Subcutaneous abdominal adipose tissue (tissue), 5 donors: Measurements from ENCODE around the gene SPART.
A peak's percentile ranks its signal among the peaks of the same experiment; 100 is the strongest.

Experiments used
- H3K27ac ChIP-seq: one replicate; pipeline ENCODE4 v1.7.0; 2013; ENCODE audit warnings: low read depth, mild to moderate bottlenecking, inconsistent platforms, low read length, moderate library complexity
- H3K27me3 ChIP-seq, 5 donors: one replicate each; pipeline ENCODE4 v1.7.0; 2013; ENCODE audit warnings: low read length in 5 of 5, inconsistent platforms in 1 of 5; ENCODE audit not compliant: control insufficient read depth in 5 of 5, insufficient read depth in 4 of 5
- H3K36me3 ChIP-seq, 5 donors: one replicate each; pipeline ENCODE4 v1.7.0; 2013; ENCODE audit warnings: low read length in 5 of 5; ENCODE audit not compliant: control insufficient read depth in 5 of 5, insufficient read depth in 5 of 5
- H3K4me1 ChIP-seq, 5 donors: one replicate each; pipeline ENCODE4 v1.7.0; 2013; ENCODE audit warnings: low read length in 5 of 5, mild to moderate bottlenecking in 3 of 5, moderate library complexity in 1 of 5; ENCODE audit not compliant: control insufficient read depth in 5 of 5, insufficient read depth in 5 of 5
- H3K4me3 ChIP-seq, 5 donors: one replicate each; pipeline ENCODE4 v1.7.0; 2013; ENCODE audit warnings: low read length in 5 of 5, low read depth in 1 of 5
- H3K9ac ChIP-seq, 5 donors: one replicate each; pipeline ENCODE4 v1.7.0; 2013; ENCODE audit warnings: low read length in 5 of 5, mild to moderate bottlenecking in 4 of 5, moderate library complexity in 3 of 5
- H3K9me3 ChIP-seq, 5 donors: one replicate each; pipeline ENCODE4 v1.7.0; 2013; ENCODE audit warnings: low read length in 5 of 5; ENCODE audit not compliant: control insufficient read depth in 5 of 5
- donor health status: healthy.
- donor health status: healthy.
- donor health status: healthy.
- donor health status: healthy.
- donor health status: healthy.

Gene SPART

GRCh38 chr13:36346222-36347083 lies at the start of gene SPART:
Gene SPART, minus strand, starts transcription at chr13:36346394. Its CDS starts 10,564 bp downstream, at chr13:36335830.
- Histone ChIP-seq H3K27me3 (no peaks in the 10 kb centered on the region), H3K9me3 (no peaks in the 10 kb centered on the region), H3K4me3 (peak within 1 kb of the TSS; percentile 77 to 99 (median 90)), H3K36me3 (no peaks in the 10 kb centered on the region), H3K27ac (peak within 1 kb of the TSS; percentile 100), H3K4me1 (peaks cover 0 to 32% (median 24%) of the 10 kb centered on the region in 5 donors), H3K9ac (peak within 1 kb of the TSS; percentile 93 to 99 (median 99))

DNA sequence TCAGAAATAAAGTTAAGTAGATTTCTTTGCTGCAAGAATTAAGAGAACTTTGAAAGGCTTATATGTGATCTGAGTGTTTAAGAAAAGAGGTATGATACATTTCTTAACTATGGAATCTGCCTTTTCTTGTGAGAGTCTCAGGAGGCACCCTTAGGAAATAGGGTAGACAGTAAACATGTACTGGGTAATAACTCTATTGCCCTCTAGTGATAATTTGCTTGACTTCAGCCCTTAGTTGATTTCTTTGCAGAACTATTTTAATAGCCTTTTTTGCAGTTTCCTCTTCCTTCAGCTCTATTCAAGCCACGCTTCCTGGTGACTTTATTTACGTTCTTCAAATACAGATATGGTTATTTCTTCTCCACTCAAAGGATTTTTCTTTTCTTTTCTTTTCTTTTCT lies 49.1 kb upstream of the SPART start:
- H3K9ac ChIP-seq = no peak overlapping the region
- no peak overlapping the region for H3K27ac ChIP-seq
- H3K27me3 ChIP-seq = peaks cover 0 to 3% (median 0%) of the 10 kb centered on the region in 5 donors
- no peaks in the 10 kb centered on the region for H3K4me1 ChIP-seq
- no peaks in the 10 kb centered on the region for H3K36me3 ChIP-seq
- no peaks in the 10 kb centered on the region for H3K9me3 ChIP-seq
- no peak overlapping the region for H3K4me3 ChIP-seq

DNA sequence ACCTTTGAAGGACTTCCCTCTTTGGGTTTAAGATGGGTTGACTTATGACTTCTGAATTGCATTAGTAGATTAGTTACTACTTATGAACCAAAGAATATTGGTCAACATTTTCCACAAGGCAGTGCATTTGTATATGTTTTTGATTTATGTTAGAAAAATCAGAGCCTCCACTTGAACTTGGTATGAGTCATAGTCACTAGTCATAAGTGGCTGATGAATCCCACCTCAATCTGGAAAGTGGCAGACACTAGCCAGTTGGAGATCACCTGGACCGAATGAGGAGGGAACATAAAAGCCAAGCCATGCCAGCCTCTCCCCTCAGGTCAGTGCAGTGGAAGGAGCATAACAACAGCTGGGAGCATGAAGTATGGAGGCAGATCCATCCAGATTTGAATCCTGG lies 39.3 kb upstream of the SPART start:
- H3K27ac ChIP-seq = no peak overlapping the region
- H3K36me3 ChIP-seq = no peaks in the 10 kb centered on the region
- no peak overlapping the region for H3K9ac ChIP-seq
- peaks cover 0 to 4% (median 0%) of the 10 kb centered on the region in 5 donors for H3K27me3 ChIP-seq
- H3K4me3 ChIP-seq = no peak overlapping the region
- no peaks in the 10 kb centered on the region for H3K4me1 ChIP-seq
- no peaks in the 10 kb centered on the region for H3K9me3 ChIP-seq

DNA sequence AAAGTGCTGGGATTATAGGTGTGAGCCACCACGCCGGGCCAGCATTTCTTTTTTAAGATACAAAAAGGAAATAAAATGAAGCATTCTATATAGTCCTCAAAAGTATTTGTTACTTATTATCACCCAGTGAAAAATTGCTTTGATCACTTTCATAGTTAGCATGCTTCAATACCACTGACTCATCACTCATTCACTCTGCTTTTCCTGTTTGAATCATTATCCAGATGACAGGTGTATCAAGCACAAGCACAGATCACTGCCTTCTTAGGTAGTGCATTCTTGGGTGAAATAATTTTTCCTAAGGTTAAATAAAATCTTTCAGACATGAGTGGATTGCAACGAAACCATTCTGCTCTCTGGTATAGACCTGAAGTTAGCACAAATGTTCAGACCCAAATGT lies 35.8 kb upstream of the SPART start:
- Histone ChIP-seq H3K9me3 (no peaks in the 10 kb centered on the region), H3K4me3 (no peak overlapping the region), H3K9ac (no peak overlapping the region), H3K36me3 (no peaks in the 10 kb centered on the region), H3K27me3 (peaks cover 0 to 4% (median 0%) of the 10 kb centered on the region in 5 donors), H3K4me1 (no peaks in the 10 kb centered on the region), H3K27ac (no peak overlapping the region)

GRCh38 chr13:36377826-36378468 lies 31.8 kb upstream of the SPART start:
- Histone ChIP-seq H3K27ac (no peak overlapping the region), H3K4me3 (no peak overlapping the region), H3K36me3 (no peaks in the 10 kb centered on the region), H3K9ac (no peak overlapping the region), H3K27me3 (no peaks in the 10 kb centered on the region), H3K9me3 (no peaks in the 10 kb centered on the region), H3K4me1 (no peaks in the 10 kb centered on the region)

DNA sequence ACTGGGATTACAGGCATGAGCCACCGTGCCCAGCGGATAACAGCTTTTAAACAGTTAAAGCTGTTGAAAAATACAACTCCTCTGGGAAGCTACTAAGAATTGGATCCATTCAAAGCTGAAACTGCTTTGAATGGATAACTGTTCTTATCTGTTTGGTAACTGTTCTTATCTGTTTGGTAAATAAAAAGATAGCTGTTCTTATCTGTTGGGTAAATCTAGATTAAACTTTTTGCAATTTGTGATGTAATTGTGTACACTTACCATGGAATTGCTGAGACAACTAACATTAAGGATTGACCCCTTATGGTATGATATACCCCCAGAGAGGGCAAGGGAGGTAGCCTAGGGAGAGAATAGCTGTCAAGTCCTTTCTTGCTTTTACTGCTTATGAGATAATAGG lies 27.9 kb upstream of the SPART start:
- H3K27ac ChIP-seq = no peak overlapping the region
- no peaks in the 10 kb centered on the region for H3K27me3 ChIP-seq
- H3K4me3 ChIP-seq = no peak overlapping the region
- no peaks in the 10 kb centered on the region for H3K9me3 ChIP-seq
- H3K9ac ChIP-seq = no peak overlapping the region
- no peaks in the 10 kb centered on the region for H3K36me3 ChIP-seq
- no peaks in the 10 kb centered on the region for H3K4me1 ChIP-seq

GRCh38 chr13:36371185-36371584 lies 25.0 kb upstream of the SPART start:
- no peak overlapping the region for H3K9ac ChIP-seq
- H3K27me3 ChIP-seq = no peaks in the 10 kb centered on the region
- H3K4me1 ChIP-seq = no peaks in the 10 kb centered on the region
- H3K27ac ChIP-seq = no peak overlapping the region
- H3K9me3 ChIP-seq = no peaks in the 10 kb centered on the region
- H3K4me3 ChIP-seq = no peak overlapping the region
- peaks cover 0 to 2% (median 0%) of the 10 kb centered on the region in 5 donors for H3K36me3 ChIP-seq

- no peak overlapping the region for H3K27ac ChIP-seq
- H3K4me1 ChIP-seq = no peaks in the 10 kb centered on the region
Measured at GRCh38 chr13:36370108-36370429, 23.9 kb upstream of the SPART start.

GRCh38 chr13:36369268-36370107 lies 23.3 kb upstream of the SPART start:
- Histone ChIP-seq H3K27ac (no peak overlapping the region), H3K27me3 (no peaks in the 10 kb centered on the region), H3K4me1 (no peaks in the 10 kb centered on the region), H3K9ac (no peak overlapping the region), H3K36me3 (peaks cover 0 to 4% (median 0%) of the 10 kb centered on the region in 5 donors), H3K4me3 (no peak overlapping the region), H3K9me3 (no peaks in the 10 kb centered on the region)

More at GRCh38 chr13:36370108-36370429, 23.9 kb upstream of the SPART start:
- H3K36me3 ChIP-seq = peaks cover 0 to 4% (median 0%) of the 10 kb centered on the region in 5 donors
- no peaks in the 10 kb centered on the region for H3K9me3 ChIP-seq
- no peaks in the 10 kb centered on the region for H3K27me3 ChIP-seq
- H3K9ac ChIP-seq = no peak overlapping the region
- H3K4me3 ChIP-seq = no peak overlapping the region
